Tongue (tissue), 2 donors: ENCODE results near the gene RAP1GAP. TPM values are rescaled to one million over a fixed set of nuclear protein-coding genes. Genes with fewer than 3 reads are reported as not detected.

ENCODE experiments used
- DNase-seq: peaks from one replicate; pipeline ENCODE4 v3.0.0-alpha.2; 2015
- total RNA-seq: library from RNA; depleted of rRNA; stranded (reverse); fragments of >200 nt; gene quantifications from one replicate; pipeline ENCODE4 v1.2.3, GENCODE V29; 2014

Gene RAP1GAP
- total RNA-seq, 1 donor from 2014 or later, result 2.7 TPM

- DNase-seq, result no peak
Measured at GRCh38 chr1:21662426-21663247, 6.5 kb downstream of the RAP1GAP start.

DNA sequence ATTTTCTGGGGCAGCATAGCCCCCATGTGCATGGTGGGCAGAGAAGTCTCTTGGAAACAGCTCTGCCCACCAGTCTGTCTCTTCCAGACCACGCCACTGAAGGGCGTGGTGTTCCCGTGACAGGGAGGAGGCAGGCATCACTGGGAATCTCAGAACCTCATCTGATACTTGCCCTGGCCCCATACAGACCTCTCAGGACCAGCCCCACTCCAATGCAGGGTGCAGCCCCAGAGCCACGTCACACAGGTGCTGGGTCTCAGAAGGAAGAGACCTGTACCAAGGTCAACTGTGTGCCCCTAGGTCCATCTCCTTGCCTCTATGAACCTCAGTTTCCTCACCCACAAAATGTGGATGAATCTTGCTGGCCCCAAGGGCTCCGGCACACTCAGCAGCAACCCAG, 7.3 kb downstream of the RAP1GAP start:
- no peak for DNase-seq

- no peak for DNase-seq
Measured at GRCh38 chr1:21659924-21660326, 9.2 kb downstream of the RAP1GAP start.

DNA sequence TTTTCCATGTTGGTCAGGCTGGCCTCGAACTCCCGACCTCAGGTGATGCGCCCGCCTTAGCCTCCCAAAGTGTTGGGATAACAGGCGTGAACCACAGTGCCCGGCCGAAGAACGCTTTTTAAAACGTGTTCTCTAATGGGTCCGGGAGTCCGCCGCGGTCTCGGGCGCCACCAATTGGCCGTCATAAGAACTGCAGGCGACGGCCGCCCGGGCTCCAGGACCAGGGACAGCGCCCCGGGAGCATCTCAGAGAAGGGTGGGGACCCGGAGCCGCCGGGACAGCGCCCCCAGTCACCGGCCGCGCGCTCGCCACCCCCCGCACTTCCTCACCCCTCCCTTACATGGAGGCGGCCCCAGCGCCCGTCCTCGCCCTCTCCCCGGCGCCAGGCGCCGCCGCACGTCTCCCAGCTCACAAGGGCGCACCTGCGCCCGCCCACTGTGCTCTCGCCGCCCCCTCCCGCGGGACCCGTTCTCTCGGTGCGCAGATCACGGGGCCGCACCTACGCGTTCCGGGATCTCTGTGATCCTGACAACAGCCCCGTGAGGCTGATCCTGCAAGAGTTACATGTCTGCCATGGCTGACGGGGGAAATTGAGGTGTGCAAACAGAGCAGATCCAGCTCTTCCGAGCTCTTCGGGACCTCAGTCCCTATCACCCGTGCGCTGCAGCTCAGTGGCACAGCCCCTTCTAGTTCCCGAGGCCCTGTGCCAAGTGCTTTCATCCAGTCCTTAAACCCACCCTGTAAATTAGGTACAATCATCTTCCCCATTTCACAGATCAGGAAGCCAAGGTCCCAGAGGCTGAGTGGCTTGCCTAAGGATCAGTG, 9.8 kb downstream of the RAP1GAP start:
- DNase-seq, result peak; percentile 85

- DNase-seq, result no peak
Measured at GRCh38 chr1:21657456-21658190, 11.5 kb downstream of the RAP1GAP start.

GRCh38 chr1:21655748-21656147, 13.4 kb downstream of the RAP1GAP start:
- no peak for DNase-seq

GRCh38 chr1:21655259-21655658, 13.9 kb downstream of the RAP1GAP start:
- DNase-seq, result no peak

GRCh38 chr1:21654209-21654608, 14.9 kb downstream of the RAP1GAP start:
- no peak for DNase-seq

GRCh38 chr1:21653744-21654100, 15.4 kb downstream of the RAP1GAP start:
- DNase-seq, result no peak

DNA sequence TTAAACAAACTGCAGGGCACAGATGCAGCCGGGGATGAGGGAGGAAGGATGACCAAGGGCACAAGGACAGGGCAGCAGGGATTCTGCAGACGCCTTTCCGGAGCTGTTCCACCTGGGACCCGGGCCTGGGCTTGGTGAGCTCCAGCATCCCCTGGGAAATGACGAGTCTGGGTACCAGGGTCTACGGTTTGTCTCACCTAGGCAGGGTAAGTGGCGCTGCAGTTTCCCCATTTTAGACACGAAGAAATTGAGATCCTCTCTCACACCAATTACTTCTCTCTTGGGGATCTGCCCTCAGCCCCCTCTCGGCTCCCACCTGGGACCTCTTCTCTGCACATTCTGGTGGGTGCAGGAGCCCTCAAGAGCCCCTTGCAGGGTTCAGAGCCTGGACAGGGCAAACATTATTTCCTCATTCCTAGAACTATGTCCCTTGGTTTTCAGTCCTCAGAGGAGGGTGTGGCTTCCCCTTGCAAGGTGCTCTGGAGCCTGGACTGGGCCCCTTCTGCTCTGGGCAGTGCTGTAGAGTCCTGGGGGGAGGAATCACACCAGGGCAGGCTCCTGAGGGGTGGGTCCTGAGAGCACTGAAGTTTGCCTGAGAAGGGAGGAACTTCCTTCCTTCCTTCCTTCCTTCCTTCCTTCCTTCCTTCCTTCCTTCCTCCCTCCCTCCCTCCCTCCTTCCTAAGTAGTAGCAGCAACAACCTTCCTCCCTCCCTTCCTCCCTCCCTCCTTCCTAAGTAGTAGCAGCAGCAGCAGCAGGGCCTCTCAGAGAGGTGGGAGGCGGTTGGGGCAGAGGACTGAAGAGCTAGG, 16.0 kb downstream of the RAP1GAP start:
- DNase-seq, result no peak

DNA sequence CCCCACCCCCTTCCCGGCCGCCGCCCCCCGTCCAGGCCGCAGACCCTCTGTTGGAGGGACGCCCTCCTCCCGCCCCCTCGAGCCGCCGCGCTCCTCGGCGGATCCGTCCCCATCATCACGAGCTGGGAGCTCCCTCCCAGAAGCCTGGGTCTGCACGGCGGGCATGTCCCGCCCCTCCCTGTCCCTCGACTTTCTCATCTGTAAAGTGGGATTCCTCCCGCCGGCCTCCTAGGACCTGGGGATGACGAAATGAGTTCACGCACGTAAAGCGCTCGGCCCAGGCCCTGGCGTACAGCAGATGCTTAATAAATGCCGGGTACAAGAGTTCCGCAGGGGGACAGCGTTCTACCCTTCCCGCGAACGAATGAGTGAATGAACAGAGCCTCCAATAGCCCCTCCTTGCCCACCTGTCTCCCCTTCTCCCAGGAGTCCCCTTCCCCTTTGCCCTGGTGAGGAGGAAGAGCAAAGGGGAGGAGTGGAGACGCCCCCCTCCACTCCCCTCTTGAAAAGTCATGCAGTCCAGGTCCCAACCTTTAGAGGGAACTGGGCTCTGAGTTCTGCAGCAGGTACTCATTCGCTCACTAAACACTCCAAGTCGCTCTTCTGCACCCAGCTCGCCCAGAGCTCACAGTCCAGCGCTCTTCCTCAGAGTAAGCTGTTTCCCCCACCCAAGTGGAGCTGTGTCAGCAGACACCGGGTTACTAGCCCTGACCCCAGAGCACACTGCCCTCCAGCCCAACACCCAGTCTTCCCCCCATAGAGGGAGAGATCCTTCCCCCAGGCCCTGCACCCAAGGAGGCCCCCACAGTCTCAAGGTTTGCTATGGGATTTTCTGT, 16.8 kb downstream of the RAP1GAP start:
- no peak for DNase-seq

DNA sequence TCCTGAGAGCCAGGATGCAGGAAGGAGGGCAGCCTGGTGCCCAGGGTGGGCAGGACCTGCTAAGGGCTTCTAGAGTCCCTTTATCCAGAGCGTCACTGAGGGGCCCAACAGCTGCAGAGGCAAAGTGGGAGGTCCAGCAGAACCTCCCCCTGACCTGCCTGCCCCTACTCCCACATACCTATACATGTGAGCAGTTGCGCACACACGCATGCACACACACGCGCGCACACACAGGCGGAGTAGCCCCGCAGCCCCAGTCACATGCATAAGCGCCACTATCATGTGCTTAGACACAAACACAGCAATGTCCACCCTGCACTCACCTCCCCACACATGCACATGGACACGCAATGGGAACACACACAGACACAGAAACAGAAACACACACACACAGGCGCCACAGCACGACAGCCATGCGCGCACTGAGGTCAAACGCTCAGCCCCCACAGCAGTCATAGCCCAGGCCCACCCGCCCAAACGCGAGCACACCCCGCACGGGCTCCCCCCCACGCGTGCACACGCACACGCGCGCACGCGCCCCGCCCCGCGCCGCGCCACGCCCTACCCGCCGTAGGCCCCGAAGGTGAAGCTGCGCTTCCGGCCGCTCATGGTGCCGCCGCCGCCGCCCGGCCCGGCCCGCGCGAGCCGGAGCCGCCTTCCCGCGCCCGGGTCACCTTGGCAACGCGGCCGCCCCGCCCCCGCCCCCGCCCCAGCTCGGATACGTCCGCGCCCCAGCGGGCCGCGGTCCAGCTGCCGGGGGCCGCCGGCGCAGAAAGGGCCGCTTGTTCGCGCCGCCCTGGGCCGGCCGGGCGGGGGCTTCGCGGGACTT, 17.7 kb downstream of the RAP1GAP start:
- DNase-seq, result peak; percentile 75

DNA sequence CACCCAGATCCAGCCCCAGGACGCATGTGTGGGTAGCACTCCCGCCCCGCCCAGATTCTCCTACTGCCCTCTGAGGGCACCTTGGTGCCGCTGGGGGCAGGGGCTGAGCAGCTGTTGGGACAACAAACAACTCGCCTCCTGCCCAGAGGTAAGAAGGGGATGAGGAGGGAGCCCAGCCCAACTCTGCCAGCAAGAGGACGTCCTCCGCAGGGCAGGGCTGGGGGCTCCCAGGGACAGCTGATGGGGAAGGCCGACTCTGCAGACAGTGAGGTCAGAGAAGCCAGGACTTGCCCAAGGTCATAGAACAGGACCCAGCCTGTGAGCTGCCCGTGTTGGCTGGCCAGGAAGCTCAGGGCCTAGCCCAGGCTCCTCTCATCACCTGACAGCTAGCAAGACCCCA, 18.8 kb downstream of the RAP1GAP start:
- no peak for DNase-seq

GRCh38 chr1:21649315-21649714, 19.8 kb downstream of the RAP1GAP start:
- DNase-seq, result no peak

DNA sequence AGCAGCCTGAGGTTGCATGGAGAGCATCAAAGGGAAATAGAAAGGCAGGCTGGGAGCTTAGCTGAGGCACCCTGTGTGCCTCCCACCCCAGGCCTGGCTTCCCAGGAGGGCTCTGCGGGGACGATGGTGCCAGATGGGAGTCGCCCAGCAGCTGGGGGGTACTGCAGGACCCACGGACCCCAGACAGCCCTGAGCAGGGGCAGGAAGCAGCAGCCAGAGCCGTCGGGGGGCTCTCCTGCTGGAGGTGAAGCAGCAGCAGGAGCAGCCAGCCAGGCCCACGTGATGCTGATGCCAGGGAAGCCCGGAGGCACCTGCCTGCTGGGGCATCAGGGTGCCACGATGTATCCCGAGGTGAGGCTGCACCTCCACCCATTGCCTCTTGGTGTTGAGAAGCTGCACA, 20.4 kb downstream of the RAP1GAP start:
- no peak for DNase-seq

GRCh38 chr1:21648352-21648730, 20.8 kb downstream of the RAP1GAP start:
- DNase-seq, result no peak

DNA sequence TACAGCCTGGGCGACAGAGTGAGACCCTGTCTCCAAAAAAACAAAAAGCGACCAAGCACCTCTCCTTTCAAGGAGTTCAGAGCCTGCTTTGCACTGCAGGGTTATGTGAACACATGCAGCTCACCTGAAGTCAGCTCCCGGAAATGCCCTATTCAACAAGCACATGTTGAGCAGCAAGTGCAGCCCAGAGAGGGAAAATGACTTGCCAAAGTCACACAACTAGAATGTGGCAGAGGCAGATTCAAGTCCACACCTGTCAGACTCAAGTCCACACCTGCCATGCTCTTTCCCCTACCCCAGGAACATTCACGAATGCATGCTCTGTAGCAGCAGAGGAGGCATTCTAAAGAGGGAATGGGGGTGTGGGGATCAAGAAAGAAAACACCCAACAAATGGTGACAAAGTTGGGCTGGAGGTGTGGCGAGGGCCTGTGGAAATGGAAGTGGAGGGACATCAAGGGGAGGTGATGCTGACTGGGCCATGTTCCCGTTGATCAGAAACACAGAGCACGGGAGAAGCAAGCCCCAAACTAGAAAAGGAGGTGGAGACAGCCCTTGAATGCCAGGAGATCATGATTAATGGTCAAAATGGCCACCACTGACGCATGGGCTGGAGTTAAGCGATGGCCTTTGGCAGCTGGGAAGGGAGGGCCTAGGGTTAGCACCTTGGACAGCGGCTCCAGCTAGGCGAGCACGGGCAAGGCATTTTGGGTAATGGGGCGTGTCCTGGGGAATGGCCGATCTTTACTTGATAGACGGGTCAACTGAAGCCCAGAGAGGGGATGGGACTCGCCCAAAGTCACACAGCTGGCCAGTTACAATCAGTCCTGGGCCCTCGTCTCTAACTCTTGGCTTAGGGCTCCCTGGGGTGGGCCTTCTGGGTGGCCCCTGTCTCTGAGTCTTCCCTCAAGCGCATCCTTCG, 21.5 kb downstream of the RAP1GAP start:
- peak; percentile 83 for DNase-seq

DNA sequence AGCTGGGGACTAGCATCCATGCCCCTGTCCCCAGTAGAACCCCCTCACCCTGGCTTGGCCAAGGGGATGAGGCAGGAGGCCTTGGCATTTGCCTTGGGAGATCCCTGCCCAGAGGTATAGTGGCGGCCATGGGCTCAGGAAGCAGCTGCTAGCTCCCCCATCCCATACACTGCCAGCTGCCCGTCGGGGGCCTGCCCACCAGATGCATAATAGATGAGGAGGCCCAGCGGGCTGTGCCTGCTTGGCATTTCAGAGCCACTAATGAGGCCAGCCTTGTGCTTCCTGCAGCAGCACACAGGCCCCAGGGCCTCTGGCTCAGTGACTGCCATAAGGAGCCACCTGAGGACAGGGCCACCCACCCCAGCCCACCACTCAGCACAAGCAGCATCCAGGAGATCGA, 23.6 kb downstream of the RAP1GAP start:
- no peak for DNase-seq

- DNase-seq, result no peak
Measured at GRCh38 chr1:21644906-21645305, 24.3 kb downstream of the RAP1GAP start.
